Glomerular visceral epithelial cell (primary cell): ENCODE results near the gene BATF.

Experiments used
- DNase-seq: peaks from one replicate; pipeline ENCODE4 v3.0.0-alpha.2; 2016; ENCODE audit errors: extremely low spot score

Gene BATF

DNA sequence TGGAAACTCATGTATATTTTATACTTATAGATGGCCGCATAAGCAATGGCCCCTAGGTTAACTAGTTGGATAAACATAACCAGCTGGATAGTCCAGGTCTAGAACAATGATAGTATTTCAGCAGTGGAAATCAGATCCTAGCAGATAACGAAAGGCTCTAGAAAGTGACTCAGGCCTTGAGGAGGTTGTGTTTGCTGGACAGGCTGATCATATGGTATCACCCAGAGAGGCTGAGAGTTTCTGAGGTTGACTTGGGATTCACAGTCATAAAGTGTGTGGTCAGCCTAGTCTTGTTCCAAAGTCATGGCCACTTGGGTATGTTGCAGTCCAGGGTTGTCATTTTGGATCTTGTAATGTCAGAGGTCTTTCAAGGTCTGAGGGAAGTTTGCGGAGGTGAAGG lies 73.0 kb downstream of the BATF start:
- DNase-seq, result no peak
